BJ (cell line): Measurements from ENCODE around the gene HMGB1. TPM values are rescaled to one million over a fixed set of nuclear protein-coding genes. Genes with fewer than 3 reads are reported as not detected.

Source experiments
- CTCF ChIA-PET: fragments of 350-600 bp; formaldehyde crosslinking; extraction: SDS; loops from one replicate; lab custom pipeline; 2021; ENCODE audit warnings: antibody characterized with exemption, inconsistent platforms; lab: Yijun Ruan, JAX
- POLR2A ChIA-PET: fragments of 300-600 bp; sonication (Branson Sonifier 250); formaldehyde crosslinking; extraction: SDS; loops from one replicate; lab custom pipeline; 2021; ENCODE audit warnings: antibody characterized with exemption; lab: Charles Lee
- DNase-seq: peaks from one replicate; pipeline ENCODE4 v3.0.0-alpha.2; 2011; ENCODE audit warnings: low read depth
- H3K27me3 ChIP-seq: 2 replicates; pipeline ENCODE4 v1.6.0; 2011; ENCODE audit warnings: low read length; ENCODE audit not compliant: control insufficient read depth, insufficient read depth
- H3K36me3 ChIP-seq: 2 replicates; pipeline ENCODE4 v1.5.1; 2011; ENCODE audit warnings: low read length; ENCODE audit not compliant: control insufficient read depth, insufficient read depth
- H3K4me3 ChIP-seq: 2 replicates; pipeline ENCODE4 v1.5.1; 2011; ENCODE audit warnings: low read depth, mild to moderate bottlenecking, control low read depth, low read length
- CTCF ChIP-seq: IDR thresholded peaks from 2 replicates; pipeline ENCODE4 v1.5.1; 2011; ENCODE audit warnings: low read depth, mild to moderate bottlenecking, control low read depth, inconsistent platforms, low read length, moderate library complexity; ENCODE audit not compliant: insufficient read depth
- polyA plus RNA-seq: library from polyadenylated mRNA; depleted of rRNA; stranded (reverse); fragments of >200 nt; gene quantifications from 2 replicates; pipeline ENCODE4 v1.2.3, GENCODE V29; 2011

HMGB1 gene
- polyA plus RNA-seq, 1 experiment: 93.4 TPM

GRCh38 chr13:30493658-30494381 lies 28.1 kb upstream of the HMGB1 start:
- no peak for TF ChIP-seq CTCF
- ChIA-PET CTCF (interaction anchor here (1.1 to 1.7 kb wide), 2 partner anchors 19 to 26 kb away, joined by 3 to 4 read pairs; no protein-coding TSS in a partner anchor), POLR2A (no interaction called here)
- no peak overlapping the region for H3K4me3 ChIP-seq
- DNase-seq: no peak
- H3K36me3 ChIP-seq: no peaks in the 10 kb centered on the region
- H3K27me3 ChIP-seq: no peaks in the 10 kb centered on the region; the same call in 1 of the 2 replicates

- ChIA-PET CTCF (interaction anchor here (0.5 kb wide), 1 partner anchor 12 kb away, joined by 3 read pairs; no protein-coding TSS in a partner anchor), POLR2A (no interaction called here)
- TF ChIP-seq CTCF: no peak
- DNase-seq: no peak
- H3K36me3 ChIP-seq: no peaks in the 10 kb centered on the region
- H3K27me3 ChIP-seq: peaks cover 1% of the 10 kb centered on the region; the same call in 1 of the 2 replicates
- H3K4me3 ChIP-seq: no peak overlapping the region
These were observed 21.3 kb upstream of the HMGB1 start for GRCh38 chr13:30487075-30487470.

- CTCF ChIA-PET: interaction anchor here (0.5 kb wide), 1 partner anchor 11 kb away, joined by 3 read pairs; no protein-coding TSS in a partner anchor
- no peak overlapping the region for H3K4me3 ChIP-seq
- POLR2A ChIA-PET: no interaction called here
- no peaks in the 10 kb centered on the region for H3K36me3 ChIP-seq
- peaks cover 1% of the 10 kb centered on the region; the same call in 1 of the 2 replicates for H3K27me3 ChIP-seq
- no peak for DNase-seq
- no peak for TF ChIP-seq CTCF
These were observed 20.7 kb upstream of the HMGB1 start for GRCh38 chr13:30486230-30487074.

- H3K4me3 ChIP-seq: no peak overlapping the region
- no peak for DNase-seq
- no peaks in the 10 kb centered on the region for H3K36me3 ChIP-seq
- ChIA-PET CTCF (no interaction called here), POLR2A (no interaction called here)
- H3K27me3 ChIP-seq: no peaks in the 10 kb centered on the region
- no peak for TF ChIP-seq CTCF
These were observed 15.6 kb upstream of the HMGB1 start for GRCh38 chr13:30481241-30481760.
